Prostate gland (tissue), 2 donors: ENCODE data around the gene CSNK1D. TPM values are rescaled to one million over a fixed set of nuclear protein-coding genes. Genes with fewer than 3 reads are reported as not detected.

Source experiments
- DNase-seq: peaks from one replicate; pipeline ENCODE4 v3.0.0-alpha.2; 2019; ENCODE audit warnings: low spot score
- H3K27ac ChIP-seq, 2 donors: fragments of 200-600 bp; sonication (generic); 2 replicates each; pipeline ENCODE4 v1.5.1; 2017 to 2019
- H3K27me3 ChIP-seq: fragments of 200-600 bp; sonication (generic); replicated peaks from 2 replicates; pipeline ENCODE4 v1.5.1; 2019; ENCODE audit not compliant: insufficient read depth
- H3K36me3 ChIP-seq, 2 donors: fragments of 200-600 bp; sonication (generic); 1 replicate in 1 of 2; 2 replicates in 1 of 2; pipeline versions ENCODE4 v1.5.1 to v1.8.1; 2017 to 2019
- H3K4me1 ChIP-seq: fragments of 200-600 bp; sonication (generic); replicated peaks from 2 replicates; pipeline ENCODE4 v1.5.1; 2019
- H3K4me3 ChIP-seq, 2 donors: fragments of 200-600 bp; sonication (generic); 2 replicates each; pipeline ENCODE4 v1.5.1; 2017 to 2019
- H3K9me3 ChIP-seq: fragments of 200-600 bp; sonication (generic); 2 replicates; pipeline ENCODE4 v1.5.1; 2017
- POLR2A ChIP-seq: fragments of 450-650 bp; IDR thresholded peaks from one replicate; pipeline ENCODE4 v1.6.1; 2016; ENCODE audit warnings: antibody characterized with exemption, mild to moderate bottlenecking
- POLR2AphosphoS5 ChIP-seq: sonication (generic); formaldehyde crosslinking; IDR thresholded peaks from one replicate; pipeline ENCODE4 v1.6.1; 2017; ENCODE audit warnings: antibody characterized with exemption
- WGBS: methylation state at CpG from one replicate; pipeline ENCODE4 v1.1.5; 2018; 5-methylcytosine and 5-hydroxymethylcytosine counted together
- intact Hi-C: fragments of 100-400 bp; cut with DNase I; formaldehyde crosslinking; loops from one replicate; pipeline ENCODE4 v1.14.2; 2022
- total RNA-seq, 2 donors: library from RNA; depleted of rRNA; stranded (reverse); fragments of >200 nt; gene quantifications; one replicate each; pipeline ENCODE4 v1.1.0, GENCODE V29; 2016
- TF ChIP-seq, protein P1 (sequence below), 4 experiments: fragments of 200-600 bp in 2 of 4; fragments of 450-650 bp in 2 of 4; sonication (generic) in 2 of 4; IDR thresholded peaks; 1 replicate in 3 of 4; 2 replicates in 1 of 4; pipeline ENCODE4 v1.5.1; 2016 to 2019; ENCODE audit warnings: antibody characterized with exemption in 4 of 4, mild to moderate bottlenecking in 2 of 4, moderate library complexity in 2 of 4

CSNK1D gene
- total RNA-seq, 2 donors from 2014 or later: 80.3 to 155 TPM

DNA sequence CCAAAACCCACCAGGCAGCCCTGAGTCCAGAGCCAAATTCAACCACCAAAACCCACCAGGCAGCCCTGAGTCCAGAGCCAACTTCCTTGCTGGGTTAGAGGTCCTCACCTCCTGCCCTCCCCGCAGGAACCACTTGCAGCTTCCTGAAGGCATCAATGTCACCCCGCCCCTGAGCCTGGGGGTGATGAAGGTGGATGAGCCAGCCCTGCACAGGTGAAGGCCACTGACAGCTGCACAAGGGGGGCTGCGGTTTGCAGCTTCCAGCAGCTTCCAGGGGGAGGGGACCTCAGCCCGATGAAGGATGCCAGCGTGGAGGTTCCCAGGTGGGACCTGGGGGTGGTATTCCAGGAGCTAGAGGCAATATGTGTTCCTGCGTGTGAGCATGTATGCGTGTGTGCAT, 7.6 kb upstream of the CSNK1D start:
- H3K27me3 ChIP-seq: no peaks in the 10 kb centered on the region
- DNase-seq: no peak
- H3K4me3 ChIP-seq: no peak overlapping the region
- H3K4me1 ChIP-seq: peaks cover 3% of the 10 kb centered on the region
- no peaks in the 10 kb centered on the region for H3K36me3 ChIP-seq
- TF ChIP-seq POLR2A: no peak
- no peak overlapping the region for H3K27ac ChIP-seq
- 77% methylated on average over 7 of the region's 7 CpGs for WGBS
- H3K9me3 ChIP-seq: no peaks in the 10 kb centered on the region
- intact Hi-C loops: no loop called here

DNA sequence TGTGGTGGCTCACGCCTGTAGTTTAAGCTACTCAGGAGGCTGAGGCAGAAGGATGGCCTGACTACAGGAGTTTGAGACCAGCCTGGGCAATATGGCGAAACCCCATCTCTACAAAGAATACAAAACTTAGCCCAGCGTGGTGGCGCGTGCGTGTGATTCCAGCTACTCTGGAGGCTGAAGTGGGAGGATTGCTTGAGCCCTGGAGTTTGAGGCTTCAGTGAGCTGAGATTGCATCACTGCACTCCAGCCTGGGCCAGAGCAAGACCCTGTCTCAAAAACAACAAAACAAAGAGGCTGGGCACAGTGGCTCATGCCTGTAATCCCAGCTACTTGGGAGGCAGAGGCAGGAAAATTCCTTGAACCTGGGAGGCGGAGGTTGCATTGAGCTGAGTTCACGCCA, 7.0 kb upstream of the CSNK1D start:
- H3K9me3 ChIP-seq: no peaks in the 10 kb centered on the region
- no peak overlapping the region for H3K27ac ChIP-seq
- H3K4me3 ChIP-seq: no peak overlapping the region
- no peaks in the 10 kb centered on the region for H3K36me3 ChIP-seq
- no peak for DNase-seq
- no peaks in the 10 kb centered on the region for H3K27me3 ChIP-seq
- H3K4me1 ChIP-seq: peaks cover 3% of the 10 kb centered on the region
- TF ChIP-seq, protein P1, sequence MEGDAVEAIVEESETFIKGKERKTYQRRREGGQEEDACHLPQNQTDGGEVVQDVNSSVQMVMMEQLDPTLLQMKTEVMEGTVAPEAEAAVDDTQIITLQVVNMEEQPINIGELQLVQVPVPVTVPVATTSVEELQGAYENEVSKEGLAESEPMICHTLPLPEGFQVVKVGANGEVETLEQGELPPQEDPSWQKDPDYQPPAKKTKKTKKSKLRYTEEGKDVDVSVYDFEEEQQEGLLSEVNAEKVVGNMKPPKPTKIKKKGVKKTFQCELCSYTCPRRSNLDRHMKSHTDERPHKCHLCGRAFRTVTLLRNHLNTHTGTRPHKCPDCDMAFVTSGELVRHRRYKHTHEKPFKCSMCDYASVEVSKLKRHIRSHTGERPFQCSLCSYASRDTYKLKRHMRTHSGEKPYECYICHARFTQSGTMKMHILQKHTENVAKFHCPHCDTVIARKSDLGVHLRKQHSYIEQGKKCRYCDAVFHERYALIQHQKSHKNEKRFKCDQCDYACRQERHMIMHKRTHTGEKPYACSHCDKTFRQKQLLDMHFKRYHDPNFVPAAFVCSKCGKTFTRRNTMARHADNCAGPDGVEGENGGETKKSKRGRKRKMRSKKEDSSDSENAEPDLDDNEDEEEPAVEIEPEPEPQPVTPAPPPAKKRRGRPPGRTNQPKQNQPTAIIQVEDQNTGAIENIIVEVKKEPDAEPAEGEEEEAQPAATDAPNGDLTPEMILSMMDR (IDR thresholded peaks at IDR 0.05): no peak
- no peak for TF ChIP-seq POLR2AphosphoS5
- no peak for TF ChIP-seq POLR2A
- intact Hi-C loops: no loop called here
- 98% methylated on average over 8 of the region's 8 CpGs for WGBS

DNA sequence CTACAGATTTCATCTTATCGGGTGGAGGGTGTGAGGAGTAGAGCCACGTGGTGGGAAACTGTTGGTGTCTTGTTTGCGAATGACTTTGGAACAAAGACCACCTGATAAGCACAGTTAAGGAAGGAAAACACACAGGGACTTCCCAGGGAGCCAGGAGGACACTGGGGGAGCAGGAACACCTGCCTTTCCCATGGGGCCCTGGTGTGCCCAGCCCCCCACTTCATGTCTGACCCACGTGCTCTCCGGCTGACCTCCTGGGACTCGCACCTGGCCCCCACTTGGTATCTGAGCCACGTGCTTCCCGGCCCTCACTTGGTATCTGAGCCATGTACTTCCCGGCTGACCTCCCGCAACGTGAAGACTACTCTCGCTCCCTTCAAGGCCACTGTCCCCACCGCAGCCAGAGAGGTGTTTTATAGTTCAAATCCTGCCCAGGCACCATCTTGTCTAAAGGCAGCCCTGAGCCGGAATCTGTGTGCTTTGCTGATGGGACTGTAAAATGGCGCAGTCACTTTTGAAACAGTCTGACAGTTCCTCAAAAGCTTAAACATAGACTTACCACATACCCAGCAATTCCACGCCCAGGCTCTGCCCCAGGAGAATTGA, 5.4 kb upstream of the CSNK1D start:
- Histone ChIP-seq H3K27ac (no peak overlapping the region), H3K4me1 (peaks cover 8% of the 10 kb centered on the region), H3K9me3 (no peaks in the 10 kb centered on the region), H3K27me3 (no peaks in the 10 kb centered on the region), H3K36me3 (no peaks in the 10 kb centered on the region), H3K4me3 (no peak overlapping the region)
- TF ChIP-seq POLR2A (no peak), POLR2AphosphoS5 (no peak)
- TF ChIP-seq, protein P1 (IDR thresholded peaks at IDR 0.05): no peak
- 82% methylated on average over 16 of the region's 16 CpGs for WGBS
- DNase-seq: no peak
- intact Hi-C loops: no loop called here

DNA sequence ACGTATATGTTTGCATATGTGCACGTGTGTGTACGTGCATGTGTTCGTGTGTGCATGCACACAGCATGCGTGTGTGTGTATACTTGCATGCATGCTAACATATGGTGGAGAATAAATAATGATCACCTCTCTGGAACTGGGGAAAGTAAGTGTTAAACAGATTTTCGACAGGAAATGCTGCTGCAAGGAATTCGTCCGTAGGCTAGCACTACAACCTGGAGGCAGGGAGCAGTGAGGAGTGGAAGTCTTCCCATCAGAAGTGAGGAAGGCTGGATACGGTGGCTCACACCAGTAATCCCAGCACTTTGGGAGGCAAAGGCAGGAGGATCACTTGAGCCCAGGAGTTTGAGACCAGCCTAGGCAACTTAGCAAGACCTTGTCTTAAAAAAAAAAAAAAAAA, 4.8 kb upstream of the CSNK1D start:
- peaks cover 8% of the 10 kb centered on the region for H3K4me1 ChIP-seq
- H3K9me3 ChIP-seq: no peaks in the 10 kb centered on the region
- DNase-seq: no peak
- intact Hi-C loops: no loop called here
- TF ChIP-seq POLR2A (no peak), POLR2AphosphoS5 (no peak)
- TF ChIP-seq, protein P1 (IDR thresholded peaks at IDR 0.05): no peak
- no peaks in the 10 kb centered on the region for H3K27me3 ChIP-seq
- H3K4me3 ChIP-seq: no peak overlapping the region
- no peak overlapping the region for H3K27ac ChIP-seq
- H3K36me3 ChIP-seq: no peaks in the 10 kb centered on the region
- 84% methylated on average over 9 of the region's 9 CpGs for WGBS

DNA sequence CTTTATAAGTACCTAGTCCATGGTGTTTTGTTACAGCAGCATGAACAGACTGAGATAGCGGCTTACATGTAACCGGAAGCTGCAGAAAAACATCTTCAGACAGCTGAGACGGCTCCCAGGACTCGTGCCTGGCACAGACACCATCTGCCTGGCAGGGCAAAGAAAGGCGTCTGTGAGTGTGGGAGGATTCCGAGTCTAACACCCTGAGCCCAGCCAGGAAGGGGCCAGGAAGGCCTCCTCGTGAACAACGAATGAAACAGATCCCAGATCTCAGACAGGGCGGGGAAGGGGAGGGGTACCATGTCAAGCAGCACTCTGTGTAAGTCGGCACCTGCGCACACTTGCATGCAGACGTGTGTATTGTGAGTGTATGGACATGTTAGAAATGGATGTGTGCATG, 4.4 kb upstream of the CSNK1D start:
- Histone ChIP-seq H3K36me3 (no peaks in the 10 kb centered on the region), H3K9me3 (no peaks in the 10 kb centered on the region), H3K4me1 (peaks cover 4% of the 10 kb centered on the region), H3K27me3 (no peaks in the 10 kb centered on the region), H3K4me3 (no peak overlapping the region), H3K27ac (no peak overlapping the region)
- WGBS: 67% methylated on average over 12 of the region's 12 CpGs
- DNase-seq: no peak
- intact Hi-C loops: no loop called here
- TF ChIP-seq, protein P1 (IDR thresholded peaks at IDR 0.05): no peak
- no peak for TF ChIP-seq POLR2AphosphoS5
- TF ChIP-seq POLR2A: no peak
